DMS79 (cell line): ENCODE data around the gene GIT2.
A peak's percentile ranks its signal among the peaks of the same experiment; 100 is the strongest.
"Not testable (repeated sequence)": the region's sequence is repeated elsewhere in the genome, so short reads cannot be mapped to it uniquely, and the experiment has no call there.

ENCODE experiments used
- DNase-seq: peaks from one replicate; lab custom pipeline; 2025; lab: John Stamatoyannopoulos, UW

The GIT2 gene

GRCh38 chr12:109891731-109892130, 104.4 kb downstream of the GIT2 start:
- not testable (repeated sequence) for DNase-seq

GRCh38 chr12:109890620-109891170, 105.5 kb downstream of the GIT2 start:
- no peak for DNase-seq

GRCh38 chr12:109888179-109889020, 107.8 kb downstream of the GIT2 start:
- no peak for DNase-seq

GRCh38 chr12:109885616-109886015, 110.6 kb downstream of the GIT2 start:
- no peak for DNase-seq

GRCh38 chr12:109883461-109883860, 112.7 kb downstream of the GIT2 start:
- no peak for DNase-seq

GRCh38 chr12:109881752-109882151, 114.4 kb downstream of the GIT2 start:
- no peak for DNase-seq

GRCh38 chr12:109880938-109881337, 115.2 kb downstream of the GIT2 start:
- no peak for DNase-seq

GRCh38 chr12:109880043-109880931, 115.9 kb downstream of the GIT2 start, which contains the start of gene GLTP:
TSS of gene GLTP (minus strand) at chr12:109880541. CDS start at chr12:109880374, 167 bp downstream.
- peak; percentile 51 for DNase-seq
